Coronary artery (tissue), 2 donors: ENCODE measurements around the gene LRRC3B.

ENCODE experiments used
- DNase-seq: peaks from one replicate; pipeline ENCODE4 v3.0.0-alpha.2; 2017; ENCODE audit warnings: low spot score
- H3K27ac ChIP-seq, 2 donors: fragments of 200-600 bp; sonication (generic); one replicate each; pipeline ENCODE4 v1.5.1; 2016 to 2019
- H3K4me3 ChIP-seq: fragments of 200-600 bp; sonication (generic); 2 replicates; pipeline ENCODE4 v1.5.1; 2016; ENCODE audit warnings: mild to moderate bottlenecking, moderate library complexity
- CTCF ChIP-seq: fragments of 200-600 bp; sonication (generic); IDR thresholded peaks from one replicate; pipeline ENCODE4 v1.5.1; 2019; ENCODE audit warnings: antibody characterized with exemption

LRRC3B gene

GRCh38 chr3:26631390-26631738, 8.8 kb downstream of the LRRC3B start:
- no peak for DNase-seq
- no peak overlapping the region for H3K27ac ChIP-seq
- no peak overlapping the region for H3K4me3 ChIP-seq
- TF ChIP-seq CTCF, result no peak

GRCh38 chr3:26634601-26635000, 12.0 kb downstream of the LRRC3B start:
- no peak for TF ChIP-seq CTCF
- Histone ChIP-seq H3K27ac (no peak overlapping the region), H3K4me3 (no peak overlapping the region)
- no peak for DNase-seq

- no peak for DNase-seq
- Histone ChIP-seq H3K4me3 (no peak overlapping the region), H3K27ac (no peak overlapping the region)
- no peak for TF ChIP-seq CTCF
Observed at GRCh38 chr3:26636096-26636727, 13.6 kb downstream of the LRRC3B start.

GRCh38 chr3:26637698-26638097, 15.1 kb downstream of the LRRC3B start:
- no peak overlapping the region for H3K4me3 ChIP-seq
- no peak overlapping the region for H3K27ac ChIP-seq
- DNase-seq, result no peak
- no peak for TF ChIP-seq CTCF

GRCh38 chr3:26638113-26638512, 15.5 kb downstream of the LRRC3B start:
- H3K27ac ChIP-seq, result no peak overlapping the region
- no peak overlapping the region for H3K4me3 ChIP-seq
- TF ChIP-seq CTCF, result no peak
- DNase-seq, result no peak

GRCh38 chr3:26639339-26639738, 16.8 kb downstream of the LRRC3B start:
- TF ChIP-seq CTCF, result no peak
- no peak overlapping the region for H3K4me3 ChIP-seq
- no peak for DNase-seq
- H3K27ac ChIP-seq, result no peak overlapping the region

GRCh38 chr3:26647078-26647477, 24.5 kb downstream of the LRRC3B start:
- no peak for TF ChIP-seq CTCF
- no peak for DNase-seq
- no peak overlapping the region for H3K27ac ChIP-seq
- H3K4me3 ChIP-seq, result no peak overlapping the region
